Caco-2 (cell line): ENCODE results near the gene OXER1. TPM values are rescaled to one million over a fixed set of nuclear protein-coding genes. Genes with fewer than 3 reads are reported as not detected.

Source experiments
- BruUV-seq: library from RNA; stranded (reverse); fragments of 400-500 nt; replicated peaks from 2 replicates; lab custom pipeline; 2021; lab: Mats Ljungman, UMichigan
- CTCF ChIA-PET: fragments of 300-600 bp; sonication (Branson Sonifier 250); formaldehyde crosslinking; loops from one replicate; lab custom pipeline; 2022; ENCODE audit warnings: antibody characterized with exemption; lab: Charles Lee
- POLR2A ChIA-PET: fragments of 300-600 bp; sonication (Branson Sonifier 250); formaldehyde crosslinking; loops from one replicate; lab custom pipeline; 2022; ENCODE audit warnings: antibody characterized with exemption; lab: Charles Lee
- DNase-seq, 2 experiments: peaks; one replicate each; pipeline versions ENCODE4 v3.0.0 to v3.0.0-alpha.2; 2020 to 2022
- H3K27me3 ChIP-seq: replicated peaks from 2 replicates; pipeline ENCODE4 v1.6.0; 2011; ENCODE audit warnings: low read length; ENCODE audit not compliant: control insufficient read depth, insufficient read depth
- H3K36me3 ChIP-seq: 2 replicates; pipeline ENCODE4 v1.5.1; 2011; ENCODE audit warnings: low read length; ENCODE audit not compliant: control insufficient read depth, insufficient read depth
- H3K4me1 ChIP-seq: fragments of 250-450 bp; sonication (Bioruptor Pico); 2 replicates; pipeline ENCODE4 v1.5.1; 2020; ENCODE audit warnings: mild to moderate bottlenecking
- H3K4me3 ChIP-seq: 2 replicates; pipeline ENCODE4 v1.5.1; 2011; ENCODE audit warnings: low read depth, mild to moderate bottlenecking, control low read depth, low read length
- H3K9me3 ChIP-seq: fragments of 250-450 bp; sonication (Bioruptor Pico); 2 replicates; pipeline ENCODE4 v1.5.1; 2020; ENCODE audit warnings: mild to moderate bottlenecking, moderate library complexity
- H3K27ac Mint-ChIP-seq: one replicate; pipeline ENCODE4 v1.8.0; 2022; ENCODE audit warnings: mixed read lengths; ENCODE audit not compliant: unreplicated experiment
- H3K27me3 Mint-ChIP-seq: one replicate; pipeline ENCODE4 v1.8.0; 2022; ENCODE audit warnings: mixed read lengths; ENCODE audit not compliant: insufficient read depth, unreplicated experiment
- H3K36me3 Mint-ChIP-seq: one replicate; pipeline ENCODE4 v1.8.0; 2022; ENCODE audit warnings: mild to moderate bottlenecking, mixed read lengths; ENCODE audit not compliant: insufficient read depth, unreplicated experiment
- H3K4me1 Mint-ChIP-seq: one replicate; pipeline ENCODE4 v1.8.0; 2022; ENCODE audit warnings: low read depth, mixed read lengths; ENCODE audit not compliant: unreplicated experiment
- H3K4me3 Mint-ChIP-seq: one replicate; pipeline ENCODE4 v1.8.0; 2022; ENCODE audit warnings: mild to moderate bottlenecking, moderate library complexity, mixed read lengths; ENCODE audit not compliant: unreplicated experiment
- H3K9me3 Mint-ChIP-seq: one replicate; pipeline ENCODE4 v1.8.0; 2022; ENCODE audit warnings: mixed read lengths; ENCODE audit not compliant: unreplicated experiment
- intact Hi-C: fragments of 100-400 bp; cut with micrococcal nuclease; formaldehyde crosslinking; loops from one replicate; pipeline ENCODE4 v1.10.0; 2022; ENCODE audit not compliant: unreplicated experiment
- total RNA-seq: library from RNA; stranded (reverse); gene quantifications from 2 replicates; pipeline ENCODE4 v1.2.3, GENCODE V29; 2022
- TF ChIP-seq, protein P1 (sequence below), 2 experiments: fragments of 200-600 bp in 1 of 2; IDR thresholded peaks; 1 replicate in 1 of 2; 2 replicates in 1 of 2; pipeline versions ENCODE4 v1.5.1 to v1.8.0; 2011 to 2022; ENCODE audit warnings: antibody characterized with exemption in 1 of 2, control low read depth in 1 of 2, inconsistent platforms in 1 of 2, low read depth in 1 of 2, low read length in 1 of 2, mild to moderate bottlenecking in 1 of 2, moderate library complexity in 1 of 2; ENCODE audit not compliant: insufficient read depth in 1 of 2, severe bottlenecking in 1 of 2, unreplicated experiment in 1 of 2

OXER1 gene
- total RNA-seq, 1 experiment from 2014 or later = 10.9 TPM

- ChIA-PET POLR2A (no interaction called here), CTCF (no interaction called here)
- TF ChIP-seq, protein P1, sequence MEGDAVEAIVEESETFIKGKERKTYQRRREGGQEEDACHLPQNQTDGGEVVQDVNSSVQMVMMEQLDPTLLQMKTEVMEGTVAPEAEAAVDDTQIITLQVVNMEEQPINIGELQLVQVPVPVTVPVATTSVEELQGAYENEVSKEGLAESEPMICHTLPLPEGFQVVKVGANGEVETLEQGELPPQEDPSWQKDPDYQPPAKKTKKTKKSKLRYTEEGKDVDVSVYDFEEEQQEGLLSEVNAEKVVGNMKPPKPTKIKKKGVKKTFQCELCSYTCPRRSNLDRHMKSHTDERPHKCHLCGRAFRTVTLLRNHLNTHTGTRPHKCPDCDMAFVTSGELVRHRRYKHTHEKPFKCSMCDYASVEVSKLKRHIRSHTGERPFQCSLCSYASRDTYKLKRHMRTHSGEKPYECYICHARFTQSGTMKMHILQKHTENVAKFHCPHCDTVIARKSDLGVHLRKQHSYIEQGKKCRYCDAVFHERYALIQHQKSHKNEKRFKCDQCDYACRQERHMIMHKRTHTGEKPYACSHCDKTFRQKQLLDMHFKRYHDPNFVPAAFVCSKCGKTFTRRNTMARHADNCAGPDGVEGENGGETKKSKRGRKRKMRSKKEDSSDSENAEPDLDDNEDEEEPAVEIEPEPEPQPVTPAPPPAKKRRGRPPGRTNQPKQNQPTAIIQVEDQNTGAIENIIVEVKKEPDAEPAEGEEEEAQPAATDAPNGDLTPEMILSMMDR (IDR thresholded peaks at IDR 0.05; ENCODE audit: insufficient read depth in 1 of 2, low read depth in 1 of 2, low read length in 1 of 2, severe bottlenecking in 1 of 2, unreplicated experiment in 1 of 2) = no peak
- no peak for DNase-seq
- H3K27me3 ChIP-seq = no peaks in the 10 kb centered on the region
- Mint-ChIP-seq H3K4me1 (peaks cover 12% of the 10 kb centered on the region), H3K27ac (no peak overlapping the region), H3K27me3 (no peaks in the 10 kb centered on the region), H3K9me3 (no peaks in the 10 kb centered on the region), H3K36me3 (no peaks in the 10 kb centered on the region), H3K4me3 (no peak overlapping the region)
- H3K4me3 ChIP-seq = no peak overlapping the region
- H3K9me3 ChIP-seq = no peaks in the 10 kb centered on the region
- no peaks in the 10 kb centered on the region for H3K36me3 ChIP-seq
- peaks cover 9% of the 10 kb centered on the region for H3K4me1 ChIP-seq
- no TSS peak for BruUV-seq
- intact Hi-C loops = no loop called here
Observed at GRCh38 chr2:42755191-42755880, 8.6 kb downstream of the OXER1 start.

- Histone ChIP-seq H3K9me3 (no peaks in the 10 kb centered on the region), H3K36me3 (no peaks in the 10 kb centered on the region), H3K4me3 (no peak overlapping the region), H3K4me1 (peaks cover 9% of the 10 kb centered on the region), H3K27me3 (no peaks in the 10 kb centered on the region)
- Mint-ChIP-seq H3K4me3 (no peak overlapping the region), H3K36me3 (no peaks in the 10 kb centered on the region), H3K27ac (no peak overlapping the region), H3K9me3 (no peaks in the 10 kb centered on the region), H3K27me3 (no peaks in the 10 kb centered on the region), H3K4me1 (peaks cover 12% of the 10 kb centered on the region)
- ChIA-PET POLR2A (no interaction called here), CTCF (no interaction called here)
- intact Hi-C loops = no loop called here
- TF ChIP-seq, protein P1 (IDR thresholded peaks at IDR 0.05; ENCODE audit: insufficient read depth in 1 of 2, low read depth in 1 of 2, low read length in 1 of 2, severe bottlenecking in 1 of 2, unreplicated experiment in 1 of 2) = no peak
- BruUV-seq = no TSS peak
- no peak for DNase-seq
Observed at GRCh38 chr2:42754776-42755140, 9.2 kb downstream of the OXER1 start.

GRCh38 chr2:42754021-42754775, 9.7 kb downstream of the OXER1 start:
- CTCF ChIA-PET = no interaction called here
- Histone ChIP-seq H3K27me3 (no peaks in the 10 kb centered on the region), H3K4me1 (peaks cover 9% of the 10 kb centered on the region), H3K4me3 (no peak overlapping the region), H3K9me3 (no peaks in the 10 kb centered on the region), H3K36me3 (no peaks in the 10 kb centered on the region)
- Mint-ChIP-seq H3K9me3 (no peaks in the 10 kb centered on the region), H3K4me1 (peaks cover 12% of the 10 kb centered on the region), H3K27me3 (no peaks in the 10 kb centered on the region), H3K4me3 (no peak overlapping the region), H3K27ac (no peak overlapping the region), H3K36me3 (no peaks in the 10 kb centered on the region)
- BruUV-seq = no TSS peak
- no peak for DNase-seq
- intact Hi-C loops = no loop called here
- POLR2A ChIA-PET = no interaction called here
- TF ChIP-seq, protein P1 (IDR thresholded peaks at IDR 0.05; ENCODE audit: insufficient read depth in 1 of 2, low read depth in 1 of 2, low read length in 1 of 2, severe bottlenecking in 1 of 2, unreplicated experiment in 1 of 2) = no peak
